ENCODE measurements around the gene LGR6.

LGR6 gene

DNA sequence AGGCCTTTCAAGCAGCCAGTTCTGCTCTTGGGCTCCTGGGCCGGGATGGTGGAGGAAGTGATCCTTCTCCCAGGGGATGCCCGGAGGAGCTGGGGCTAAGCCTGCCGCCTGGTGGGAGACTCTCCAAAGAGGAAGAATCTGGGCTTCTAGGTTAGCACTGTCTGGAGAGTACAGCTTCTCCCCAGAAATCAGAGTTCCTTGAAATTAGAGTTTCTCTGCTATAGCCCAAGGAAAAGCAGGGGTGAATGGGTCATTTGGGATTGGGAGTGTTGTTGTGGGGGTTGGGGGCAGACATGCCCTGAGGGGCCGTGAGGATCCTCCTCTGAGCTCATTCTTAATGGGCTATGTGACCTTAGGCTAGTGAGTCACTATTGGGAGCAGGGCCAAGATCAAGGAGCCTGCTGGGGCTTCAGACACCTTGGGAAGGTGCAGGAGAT, 6.5 kb downstream of the LGR6 start:
- no peak for DNase-seq

DNA sequence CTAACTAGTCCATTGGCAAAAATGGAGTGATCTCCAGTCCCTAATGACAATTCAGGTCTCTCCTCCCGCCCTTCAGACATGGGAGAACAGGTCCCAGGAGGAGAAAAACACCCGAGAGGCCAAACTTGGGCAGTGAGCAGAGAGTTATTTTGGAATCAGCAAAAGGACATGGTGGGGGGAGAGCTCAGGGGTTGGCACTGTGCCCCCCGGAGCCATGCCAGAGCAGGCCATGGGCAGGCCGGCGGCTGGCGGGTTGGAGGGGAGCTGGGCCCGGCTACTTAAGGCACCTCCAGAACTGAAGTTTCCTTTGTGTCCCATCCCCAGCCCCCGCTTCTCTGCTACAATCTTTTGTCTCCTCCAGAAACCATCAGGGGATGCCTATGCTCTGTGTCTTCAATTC, 7.1 kb downstream of the LGR6 start:
- DNase-seq: no peak

DNA sequence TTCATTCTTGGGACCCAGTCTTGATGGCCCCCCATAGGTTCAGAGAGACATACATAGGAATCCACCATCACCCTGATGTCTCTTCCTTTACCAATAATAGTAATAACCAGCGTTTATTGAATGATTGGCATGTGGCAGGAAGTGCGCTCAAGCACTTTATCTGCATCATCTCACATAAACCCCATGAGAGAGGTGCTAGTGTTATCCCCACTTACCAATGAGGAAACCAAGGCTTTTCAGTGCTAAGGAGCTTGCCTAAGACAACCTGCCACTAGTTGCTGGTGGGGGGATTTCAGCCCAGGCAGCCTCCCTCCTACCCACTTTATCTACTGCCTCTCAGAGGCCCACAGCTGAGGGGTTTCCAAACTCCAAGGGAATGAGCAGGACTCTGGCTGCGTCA, 7.7 kb downstream of the LGR6 start:
- no peak for DNase-seq

DNA sequence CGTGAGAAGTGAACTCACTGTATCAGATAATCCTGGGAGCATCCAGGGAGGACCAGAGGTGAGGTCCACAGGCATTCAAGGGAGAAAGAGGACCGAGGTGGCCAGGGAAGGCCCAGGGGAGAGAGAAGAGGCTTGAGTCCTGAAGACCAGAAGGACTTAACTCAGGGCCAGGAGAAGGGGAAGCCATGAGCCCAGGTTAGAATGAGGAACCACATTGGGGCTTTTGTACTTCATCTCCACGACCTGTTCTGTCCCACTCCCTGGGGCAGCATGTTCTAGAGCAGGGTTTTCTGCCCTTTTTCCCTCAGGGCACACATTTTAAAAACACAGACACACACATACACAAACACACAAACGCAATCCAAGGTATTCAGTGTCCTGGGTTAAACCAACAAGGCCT, 8.4 kb downstream of the LGR6 start:
- DNase-seq: no peak

DNA sequence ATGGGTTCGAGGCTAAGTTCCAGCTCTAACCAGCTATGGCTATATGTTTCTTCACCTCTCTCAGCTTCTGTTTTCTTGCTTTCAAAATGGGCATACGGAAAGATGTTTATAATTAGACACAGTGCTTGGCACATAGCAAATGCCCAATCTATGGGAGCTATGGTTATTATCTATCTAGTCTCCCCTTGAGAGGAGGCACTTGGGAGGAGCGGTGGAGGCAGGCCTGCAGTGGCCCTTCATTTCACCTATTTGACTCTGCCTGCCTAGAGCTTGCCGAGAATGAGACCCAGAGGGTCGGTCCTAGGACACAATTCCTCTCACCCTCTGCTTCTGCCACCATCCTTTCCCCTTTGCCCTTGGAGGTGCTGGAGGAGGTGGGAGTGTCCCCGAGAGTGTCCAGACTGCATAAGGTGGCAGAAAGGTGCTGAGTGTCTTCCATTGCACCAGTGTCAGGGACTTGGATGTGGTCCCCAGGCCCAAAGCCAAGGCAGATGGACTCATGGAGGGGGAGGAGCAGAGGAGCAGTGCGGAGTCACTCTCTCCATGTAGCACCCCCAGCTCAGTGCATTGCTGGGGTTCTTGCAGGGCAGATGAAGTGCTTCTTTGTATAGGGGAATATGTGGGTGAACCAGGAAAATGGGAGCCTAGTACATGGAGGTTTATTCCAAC, 9.0 kb downstream of the LGR6 start:
- no peak for DNase-seq

DNA sequence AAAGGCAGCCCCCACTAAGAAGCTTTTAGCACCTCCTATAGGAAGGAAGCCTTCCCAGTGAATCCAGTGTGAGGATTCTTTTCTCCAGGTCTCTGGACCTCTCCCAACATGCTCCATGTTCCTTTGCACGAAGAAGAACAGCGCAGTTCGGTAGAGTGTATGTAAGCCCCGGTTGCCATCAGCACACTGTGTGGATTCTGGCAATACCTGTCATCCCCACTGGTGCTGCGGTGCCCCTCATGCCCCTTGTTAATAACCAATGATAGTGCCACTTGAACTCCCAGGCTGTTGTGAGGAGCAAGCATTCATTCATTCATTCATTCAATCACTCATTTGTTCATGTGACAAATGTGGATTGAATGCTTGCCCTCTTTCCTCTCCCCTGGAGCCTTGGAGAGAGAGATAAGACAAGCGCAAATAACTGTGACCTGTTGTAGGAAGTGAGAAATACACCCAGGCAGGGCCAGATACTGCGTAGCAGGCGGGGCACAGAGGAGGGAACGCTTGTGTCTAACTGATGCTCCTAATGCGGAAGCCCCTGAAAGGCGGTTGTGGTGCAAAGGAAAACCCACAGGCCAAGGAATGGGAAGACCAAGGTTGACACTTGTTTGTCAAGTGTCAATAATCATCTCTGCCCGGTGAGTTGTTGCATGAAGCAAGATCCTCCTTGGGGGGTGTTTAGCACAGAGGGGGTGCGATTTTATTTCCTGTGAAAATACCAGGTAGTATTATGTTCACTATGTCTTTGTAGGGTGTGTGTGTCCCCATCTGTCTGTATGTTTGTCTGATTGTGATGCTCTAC, 9.8 kb downstream of the LGR6 start:
- DNase-seq: no peak

DNA sequence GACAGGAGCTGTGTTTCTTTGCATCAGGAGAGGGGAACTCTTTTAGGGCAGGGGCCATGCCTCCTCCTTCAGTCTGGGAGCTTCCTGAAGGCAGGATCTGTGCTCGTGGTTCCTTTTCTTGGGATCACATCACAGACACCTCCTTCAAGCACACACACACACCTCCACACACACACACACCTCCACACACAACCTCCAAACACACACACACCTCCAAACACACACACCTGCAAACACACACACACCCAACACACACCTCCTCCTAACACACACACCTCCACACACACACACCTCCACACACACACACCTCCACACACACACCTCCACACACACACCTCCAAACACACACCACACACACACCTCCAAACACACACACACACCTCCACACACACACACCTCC, 10.5 kb downstream of the LGR6 start:
- no peak for DNase-seq

DNA sequence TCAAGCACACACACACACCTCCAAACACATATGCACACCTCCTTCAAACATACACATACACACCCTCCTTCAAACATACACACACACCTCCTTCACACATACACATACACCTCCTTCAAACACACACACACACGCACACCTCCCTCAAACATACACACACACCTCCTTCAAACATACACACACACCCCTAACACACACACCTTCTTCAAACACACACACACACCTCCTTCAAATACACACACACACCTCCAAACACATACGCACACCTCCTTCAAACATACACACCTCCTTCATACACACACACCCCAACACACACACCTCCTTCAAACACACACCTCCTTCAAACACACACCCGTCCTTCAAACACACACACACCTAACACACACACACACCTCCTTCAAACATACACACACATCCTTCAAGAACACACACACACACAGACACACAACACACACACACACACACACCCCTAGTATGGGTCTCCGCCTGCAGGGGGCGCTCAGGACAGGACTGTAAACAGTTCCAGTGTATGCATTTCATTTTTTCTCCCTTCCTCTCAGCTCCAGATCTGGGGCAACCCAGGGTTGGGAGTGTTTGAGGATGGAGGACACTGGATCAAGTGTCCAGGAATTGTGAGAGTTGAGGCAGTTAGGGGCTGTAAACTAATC, 12.1 kb downstream of the LGR6 start:
- DNase-seq: no peak

DNA sequence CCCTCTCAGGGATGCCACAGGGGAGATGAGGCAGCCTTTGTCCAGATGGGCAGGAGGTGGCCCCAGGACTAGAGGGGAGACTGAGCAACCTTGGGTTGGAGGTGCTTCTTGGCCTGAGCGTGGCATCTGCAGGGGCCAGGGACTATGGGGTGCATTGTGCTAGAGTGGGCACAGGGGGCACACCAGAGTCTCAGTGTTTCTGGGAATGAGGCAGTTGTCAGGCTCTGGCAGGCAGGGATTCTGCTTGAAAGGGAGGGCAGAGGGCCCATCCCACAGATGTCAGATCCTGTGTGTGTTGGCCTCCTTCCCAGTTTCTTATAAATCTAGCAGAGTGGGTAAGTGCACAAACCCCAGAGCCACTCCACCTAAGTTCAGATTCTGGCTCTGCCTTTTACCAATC, 13.7 kb downstream of the LGR6 start:
- no peak for DNase-seq

DNA sequence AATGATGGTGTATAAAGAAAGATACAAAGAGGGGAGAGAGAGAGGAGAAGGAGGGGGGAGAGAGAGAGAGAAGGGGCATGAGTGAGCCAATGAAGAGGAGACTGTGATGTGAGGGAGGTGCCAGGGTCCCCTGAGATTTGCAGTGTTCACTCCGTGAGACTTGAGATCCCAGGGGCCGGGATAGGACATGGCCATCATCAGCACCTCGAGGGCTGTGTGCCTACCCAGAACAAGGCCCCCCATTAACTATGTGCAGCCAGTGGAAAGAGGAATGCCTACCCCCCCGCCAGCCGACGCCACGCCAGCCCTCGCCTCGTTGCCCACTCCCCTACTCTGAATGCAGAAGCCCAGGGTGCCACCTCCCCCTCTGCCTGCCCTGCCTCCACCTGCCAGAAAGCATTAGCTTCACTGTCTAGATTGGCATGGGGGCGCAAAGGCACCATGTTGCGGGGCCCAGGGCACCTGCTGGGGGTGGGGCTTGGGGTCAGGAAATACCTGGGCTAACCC, 14.8 kb downstream of the LGR6 start:
- no peak for DNase-seq

DNA sequence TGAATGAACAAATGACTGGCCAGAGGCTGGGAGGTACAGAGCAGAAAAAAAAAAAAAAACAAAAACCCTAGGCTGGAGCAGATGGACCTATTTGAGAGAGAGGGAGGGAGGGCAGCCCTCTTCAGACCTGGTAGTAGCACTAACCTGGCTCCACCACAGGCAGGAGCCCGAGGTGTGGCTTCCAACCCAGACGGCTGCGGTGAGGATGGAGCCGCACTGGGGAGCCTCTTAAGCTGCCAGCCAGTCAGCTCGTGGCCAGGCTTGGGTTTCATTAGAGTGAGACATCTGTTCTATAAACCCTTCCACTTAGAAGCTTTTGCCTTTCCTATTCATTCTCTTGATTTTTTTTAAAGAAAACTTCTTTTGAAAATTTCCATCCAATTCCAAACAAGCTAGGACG, 16.8 kb downstream of the LGR6 start:
- no peak for DNase-seq

DNA sequence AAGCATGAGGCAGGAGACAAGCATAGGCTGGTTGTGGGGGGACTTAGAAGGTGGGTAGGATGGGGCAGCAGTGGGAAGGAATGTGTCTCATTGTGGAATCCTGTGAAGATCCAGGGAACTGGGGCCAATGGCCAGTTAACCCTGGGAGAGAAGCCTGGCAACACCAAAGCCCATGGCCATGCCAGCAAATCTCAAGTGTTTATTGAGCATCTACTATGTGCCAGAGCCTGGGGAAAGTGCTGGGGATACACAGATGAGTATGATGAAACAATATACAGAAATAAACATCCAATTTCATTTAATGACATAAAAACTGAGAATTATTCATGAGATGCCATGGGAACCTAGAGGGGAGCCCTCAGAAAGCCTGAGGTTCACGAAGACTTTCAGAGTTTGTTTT, 17.4 kb downstream of the LGR6 start:
- no peak for DNase-seq

DNA sequence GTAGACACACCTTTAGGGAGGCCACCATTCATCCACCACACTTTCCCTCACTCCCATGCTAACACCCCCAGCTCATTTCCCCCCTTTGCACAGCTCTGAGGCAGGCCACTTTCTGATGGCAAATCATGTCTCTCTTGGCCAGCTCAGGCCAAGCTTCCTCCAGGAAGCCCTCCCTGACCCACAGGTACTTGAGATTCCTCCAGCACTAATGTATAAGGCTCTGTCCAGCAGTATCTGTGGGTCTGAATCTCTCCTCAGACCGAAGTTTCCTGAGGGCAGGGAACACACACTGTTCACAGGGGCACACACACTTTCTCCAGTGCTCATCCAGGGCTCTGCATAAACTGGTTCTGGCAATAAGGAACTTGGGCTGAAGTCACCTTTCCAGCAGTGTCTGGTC, 19.2 kb downstream of the LGR6 start:
- DNase-seq: no peak

DNA sequence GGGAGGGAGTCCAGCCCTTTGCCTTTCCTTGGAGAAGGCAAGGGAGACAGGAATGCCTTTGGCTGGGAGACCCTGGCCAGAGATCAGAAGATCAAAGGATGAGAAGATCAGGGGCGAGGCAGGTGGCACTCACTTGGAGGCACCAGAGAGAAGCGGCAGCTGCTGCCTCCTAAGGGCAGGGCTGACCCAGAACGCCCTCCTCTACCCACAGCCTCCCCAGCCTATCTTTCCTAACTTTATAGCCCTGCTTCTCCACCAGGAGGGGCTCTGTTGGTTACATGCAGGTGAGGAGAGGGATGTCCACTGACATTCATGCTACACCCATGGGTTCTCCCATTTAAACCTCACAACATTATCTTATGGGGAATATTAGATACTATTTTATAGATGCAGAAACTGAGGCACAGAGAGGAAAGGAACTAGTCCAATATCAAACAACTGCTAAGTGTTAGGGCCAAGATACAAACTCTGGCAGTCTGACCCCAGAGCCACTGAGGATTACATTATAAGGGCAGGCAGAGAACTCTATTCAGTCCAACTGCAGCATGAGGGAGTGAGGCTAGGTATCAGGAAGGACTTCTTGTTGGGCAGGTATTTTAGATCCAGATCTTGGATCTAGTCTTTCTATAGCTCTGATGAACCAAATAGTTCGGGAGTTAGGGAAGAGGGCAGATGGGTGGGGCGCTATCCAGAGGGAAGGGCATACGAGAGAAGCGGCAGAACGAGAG, 19.9 kb downstream of the LGR6 start:
- DNase-seq: no peak

DNA sequence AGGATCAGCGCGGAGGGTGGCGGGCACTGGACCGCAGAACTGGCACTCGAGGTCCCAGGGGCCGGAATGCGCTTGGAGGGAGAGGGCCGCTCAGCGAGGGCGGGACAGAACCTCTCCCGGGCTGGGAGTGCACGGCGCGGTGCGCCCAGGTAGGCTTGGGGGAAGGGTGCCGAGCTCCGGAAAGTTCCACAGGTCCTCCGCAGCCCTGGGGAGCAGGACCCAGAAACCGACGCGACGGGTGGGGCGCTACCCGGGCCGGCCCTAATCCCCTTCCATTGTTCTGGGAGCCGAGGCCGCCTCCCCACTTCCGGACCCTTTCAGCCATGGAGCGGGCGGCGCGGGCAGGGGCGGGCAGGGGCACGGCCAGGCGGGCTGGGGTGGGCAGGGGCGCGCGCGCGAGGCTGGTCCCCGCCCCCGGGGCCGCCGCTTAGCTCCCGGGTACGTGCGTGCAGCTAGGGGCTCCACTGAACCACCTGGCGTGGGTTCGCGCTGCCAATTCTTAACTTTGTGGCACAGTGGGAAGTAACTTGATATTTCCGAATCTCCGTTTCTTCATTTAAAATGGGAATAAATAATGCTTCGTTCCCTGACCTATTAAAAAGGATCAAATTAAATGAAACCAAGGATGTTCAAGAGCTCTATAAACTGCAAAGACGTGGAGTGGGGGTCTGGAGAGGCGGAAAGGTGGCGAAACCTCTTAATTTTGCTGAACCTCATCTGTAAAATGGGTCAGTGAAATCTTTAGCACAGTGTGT, 20.7 kb downstream of the LGR6 start:
- no peak for DNase-seq

DNA sequence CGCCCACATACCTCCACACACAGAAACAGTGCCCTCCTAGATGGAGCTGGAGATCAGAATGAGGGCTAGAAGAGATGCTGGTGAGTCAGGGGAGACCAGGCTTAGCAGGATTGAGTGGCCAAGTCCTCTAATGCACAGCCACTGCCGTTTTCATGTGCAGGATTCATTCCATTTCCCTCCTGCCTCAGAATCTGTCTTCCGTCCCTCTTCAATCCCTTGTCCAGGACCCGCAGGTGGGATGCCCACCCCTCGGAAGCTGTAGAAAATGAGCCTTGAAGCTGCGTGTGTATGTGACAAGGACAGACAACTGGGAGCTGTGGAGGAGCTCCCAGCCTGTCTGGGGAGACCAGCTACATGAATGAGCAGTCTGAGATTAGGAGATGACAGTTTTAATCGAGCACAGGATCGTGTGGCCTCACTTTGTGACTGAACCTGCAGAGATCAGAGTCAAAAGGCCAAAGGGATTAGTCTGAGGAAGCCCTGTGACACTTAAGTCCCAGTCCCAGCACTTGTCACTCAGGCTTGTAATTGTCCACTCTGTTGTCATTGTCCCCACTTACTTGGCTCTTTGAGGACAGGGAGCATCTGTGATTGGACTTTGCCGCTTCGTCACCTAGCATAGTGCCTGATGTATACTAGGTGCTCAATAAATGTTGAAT, 22.0 kb downstream of the LGR6 start:
- DNase-seq: no peak

DNA sequence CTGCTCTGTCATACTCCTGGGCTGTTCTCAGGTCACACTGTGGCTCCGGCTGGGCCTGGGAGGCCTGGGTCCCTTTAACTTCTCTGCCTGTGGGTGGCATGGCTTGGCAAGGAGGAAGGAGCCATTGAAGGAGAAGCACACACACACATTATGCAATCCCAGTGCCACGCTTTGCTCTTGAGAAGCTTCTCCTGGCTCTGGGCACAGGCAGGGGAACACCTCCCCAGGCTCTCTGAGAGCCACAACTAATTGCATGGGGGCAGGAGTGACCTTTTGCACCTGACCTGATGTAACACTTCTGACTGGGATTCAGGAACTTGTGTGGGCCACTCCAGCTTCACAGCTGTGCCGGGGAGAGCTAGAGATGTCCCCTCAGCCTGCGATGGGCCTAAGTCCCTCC, 23.1 kb downstream of the LGR6 start:
- DNase-seq: no peak

DNA sequence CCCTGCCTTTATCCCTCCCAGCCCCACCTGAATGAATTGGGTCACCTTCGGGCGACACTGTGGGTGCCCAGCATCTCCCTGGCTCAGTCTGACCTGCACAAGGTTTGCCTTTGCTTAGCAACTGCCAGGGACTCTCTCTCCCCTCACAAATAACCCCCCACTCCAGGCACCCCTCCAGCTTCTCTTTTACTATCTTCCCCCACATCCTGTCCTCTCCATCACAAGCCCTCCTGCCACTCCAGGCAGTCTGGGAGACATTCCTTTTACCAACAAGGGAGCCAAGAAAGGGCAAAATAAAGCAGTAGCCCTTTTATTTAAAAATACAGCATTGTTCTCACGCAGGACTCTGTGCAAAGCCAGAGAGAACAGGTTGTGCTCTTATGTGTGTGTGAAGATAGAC, 23.9 kb downstream of the LGR6 start:
- DNase-seq: no peak

DNA sequence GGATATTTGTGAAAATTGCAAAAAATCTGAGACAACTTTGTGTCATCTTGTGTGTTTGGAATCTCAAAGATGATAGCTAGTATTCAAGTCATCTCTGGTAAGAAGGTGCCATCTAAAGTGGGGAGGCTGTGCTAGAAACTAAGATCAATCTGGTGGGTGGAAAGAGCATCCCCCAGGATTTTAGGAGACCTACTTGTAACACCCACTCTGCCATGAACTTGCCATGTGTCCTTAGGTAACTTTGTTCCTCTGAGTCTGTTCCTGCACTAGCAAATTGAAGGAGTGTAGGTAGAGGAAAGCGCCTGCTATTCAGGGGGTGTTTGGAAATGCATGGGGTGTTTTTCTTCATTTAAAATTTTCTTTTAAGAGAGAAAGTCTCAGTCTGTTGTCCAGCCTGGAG, 24.4 kb downstream of the LGR6 start:
- no peak for DNase-seq

DNA sequence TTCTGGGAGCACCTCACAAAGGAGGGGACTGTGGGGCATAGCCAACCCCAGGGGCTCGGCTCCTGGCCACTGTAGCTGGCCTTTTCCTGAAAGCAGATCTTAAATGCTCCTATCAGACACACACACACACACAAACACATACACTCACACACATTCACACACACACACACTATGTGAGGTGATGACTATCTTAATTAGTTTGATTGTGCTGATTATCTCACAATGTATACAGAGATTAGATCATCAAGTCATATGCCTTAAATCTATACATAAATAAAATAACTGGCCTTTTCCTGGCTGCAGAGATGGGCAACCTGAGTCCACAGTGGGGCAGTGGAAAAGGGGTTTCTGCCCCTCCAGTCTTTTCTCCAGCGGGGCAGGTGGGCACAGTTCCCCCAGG, 27.1 kb downstream of the LGR6 start:
- DNase-seq: no peak

DNA sequence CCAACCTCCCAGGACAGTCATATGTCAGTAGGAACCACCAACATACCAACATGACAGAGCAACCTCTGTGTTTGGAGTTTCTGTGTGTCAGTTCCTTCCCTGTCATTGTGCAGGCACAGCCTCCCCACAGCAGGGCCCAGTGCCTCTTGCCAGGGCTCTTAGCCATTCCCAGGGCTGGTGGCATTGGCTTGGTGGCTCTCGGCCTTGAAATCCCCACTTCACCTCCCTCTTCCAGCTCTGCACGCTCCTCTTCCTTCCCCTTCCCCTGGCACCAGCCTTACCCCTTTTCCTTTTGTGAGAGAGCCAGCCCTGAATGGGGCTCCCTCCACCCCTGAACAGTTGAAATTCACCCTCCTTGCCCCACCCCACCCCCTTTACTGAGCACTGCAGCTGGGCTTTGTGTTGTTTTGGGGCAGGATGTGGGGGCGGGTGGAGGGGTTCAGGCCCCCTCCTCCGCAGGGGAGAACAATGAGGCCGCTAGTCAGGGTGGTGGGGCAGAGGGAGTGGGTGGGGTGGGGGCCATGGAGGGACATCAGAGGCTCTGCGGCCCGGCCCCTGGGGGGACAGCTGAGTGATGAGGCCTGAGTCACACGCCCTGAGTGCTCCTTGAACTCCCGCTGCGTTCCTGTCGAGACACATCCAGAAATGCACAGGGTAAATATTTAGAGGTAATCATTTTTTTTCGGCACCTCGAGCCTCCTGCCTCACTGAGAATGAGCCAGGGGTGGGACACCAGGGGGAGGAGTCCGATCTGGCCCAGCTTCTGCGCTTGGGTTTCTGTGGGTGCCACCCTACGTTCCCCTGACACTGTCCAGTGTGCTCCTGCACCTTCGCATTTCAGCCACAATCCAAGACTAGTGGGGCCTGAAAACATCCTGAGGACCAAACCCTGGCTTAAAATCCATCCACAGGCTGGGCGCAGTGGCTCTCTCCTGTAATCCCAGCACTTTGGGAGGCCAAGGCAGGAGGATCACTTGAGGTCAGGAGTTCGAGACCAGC, 28.6 kb downstream of the LGR6 start:
- no peak for DNase-seq

Data from activated effector memory CD4-positive, alpha-beta T cell treated with Interleukin-2 at 50 U/mL for 16 hours (primary cell).